Stimulated activated CD4-positive, alpha-beta T cell treated with anti-CD3 and anti-CD28 coated beads, Interleukin-1b, Interleukin-23, amount 100 ng/mL, for 4 hours (primary cell): ENCODE results near the gene MYT1.
"Not testable (repeated sequence)": the region's sequence is repeated elsewhere in the genome, so short reads cannot be mapped to it uniquely, and the experiment has no call there.

Experiments
- DNase-seq, 2 donors: peaks; one replicate each; pipeline ENCODE4 v3.0.0-alpha.2; 2020; ENCODE audit warnings: low read depth in 2 of 2

MYT1 gene

GRCh38 chr20:64230461-64231145 is 66.4 kb downstream of the MYT1 start:
- no peak for DNase-seq

GRCh38 chr20:64231621-64232550 is 67.6 kb downstream of the MYT1 start:
- DNase-seq = no peak

- no peak for DNase-seq
These were observed 68.5 kb downstream of the MYT1 start for GRCh38 chr20:64232794-64233193.

GRCh38 chr20:64233725-64234124 is 69.5 kb downstream of the MYT1 start:
- no peak for DNase-seq

GRCh38 chr20:64234291-64234791 is 70.1 kb downstream of the MYT1 start:
- no peak for DNase-seq

- DNase-seq = not testable (repeated sequence)
These were observed 70.8 kb downstream of the MYT1 start for GRCh38 chr20:64234921-64235565.

GRCh38 chr20:64236137-64237088 is 72.2 kb downstream of the MYT1 start:
- DNase-seq = no peak

- DNase-seq = no peak
These were observed 73.1 kb downstream of the MYT1 start for GRCh38 chr20:64237316-64237715.

- no peak for DNase-seq
These were observed 74.0 kb downstream of the MYT1 start for GRCh38 chr20:64238115-64238825.

- no peak for DNase-seq
These were observed 74.7 kb downstream of the MYT1 start for GRCh38 chr20:64238851-64239387.

- DNase-seq = no peak
These were observed 75.4 kb downstream of the MYT1 start for GRCh38 chr20:64239449-64240242.

- DNase-seq = no peak
These were observed 76.2 kb downstream of the MYT1 start for GRCh38 chr20:64240243-64241015.

- no peak for DNase-seq
These were observed 76.8 kb downstream of the MYT1 start for GRCh38 chr20:64241061-64241460.

GRCh38 chr20:64242003-64242796 is 77.9 kb downstream of the MYT1 start:
- no peak for DNase-seq

GRCh38 chr20:64242797-64243475 is 78.7 kb downstream of the MYT1 start:
- DNase-seq = no peak

- DNase-seq = no peak
These were observed 80.1 kb downstream of the MYT1 start for GRCh38 chr20:64244281-64244805.
